ENCODE results near the gene KRIT1. TPM values are rescaled to one million over a fixed set of nuclear protein-coding genes. Genes with fewer than 3 reads are reported as not detected.

KRIT1 gene
- 37.4 and 43.0 TPM in 2 replicates for total RNA-seq

- Mint-ChIP-seq H3K27ac (peak within 1 kb of the TSS; percentile 100), H3K4me3 (ENCODE audit: low read depth) (peak within 1 kb of the TSS; percentile 100), H3K36me3 (ENCODE audit: low read depth) (peaks cover 24% of the 10 kb centered on the region), H3K4me1 (ENCODE audit: low read depth) (peaks cover 30% of the 10 kb centered on the region), H3K9me3 (no peaks in the 10 kb centered on the region), H3K27me3 (ENCODE audit: low read depth) (no peaks in the 10 kb centered on the region)
- peak; percentile 83 for DNase-seq (ENCODE audit: low spot score)
- intact Hi-C loops (cut with micrococcal nuclease): loop anchor here (1.0 to 5.0 kb wide), 8 partner anchors 67 to 987 kb away; partner anchors contain the start of genes AKAP9, CDK6, CYP51A1 and GATAD1
Measured at GRCh38 chr7:92245487-92246359, at the start of gene KRIT1, which contains the start of gene ANKIB1. KRIT1 (minus strand) TSS chr7:92245914; CDS start chr7:92242135, 3,779 bp downstream. ANKIB1 (plus strand) TSS chr7:92245974; CDS start chr7:92294979, 49,005 bp downstream.

- intact Hi-C loops (cut with micrococcal nuclease): no loop called here
- no peak for DNase-seq (ENCODE audit: low spot score)
- H3K27ac Mint-ChIP-seq: no peak overlapping the region
- no peak overlapping the region for H3K4me3 Mint-ChIP-seq (ENCODE audit: low read depth)
- H3K4me1 Mint-ChIP-seq (ENCODE audit: low read depth): peaks cover 11% of the 10 kb centered on the region
- peaks cover 16% of the 10 kb centered on the region for H3K36me3 Mint-ChIP-seq (ENCODE audit: low read depth)
- H3K27me3 Mint-ChIP-seq (ENCODE audit: low read depth): no peaks in the 10 kb centered on the region
- no peaks in the 10 kb centered on the region for H3K9me3 Mint-ChIP-seq
Measured at GRCh38 chr7:92295391-92295790, 49.7 kb upstream of the KRIT1 start.

GRCh38 chr7:92293896-92294590 lies 48.3 kb upstream of the KRIT1 start:
- Mint-ChIP-seq H3K27me3 (ENCODE audit: low read depth) (no peaks in the 10 kb centered on the region), H3K4me3 (ENCODE audit: low read depth) (no peak overlapping the region), H3K4me1 (ENCODE audit: low read depth) (peaks cover 24% of the 10 kb centered on the region), H3K27ac (no peak overlapping the region), H3K36me3 (ENCODE audit: low read depth) (peaks cover 14% of the 10 kb centered on the region), H3K9me3 (no peaks in the 10 kb centered on the region)
- DNase-seq (ENCODE audit: low spot score): no peak
- intact Hi-C loops (cut with micrococcal nuclease): no loop called here

- Mint-ChIP-seq H3K36me3 (ENCODE audit: low read depth) (peaks cover 16% of the 10 kb centered on the region), H3K4me3 (ENCODE audit: low read depth) (no peak overlapping the region)
- intact Hi-C loops (cut with micrococcal nuclease): no loop called here
Measured at GRCh38 chr7:92292981-92293380, 47.3 kb upstream of the KRIT1 start.

GRCh38 chr7:92289321-92289720 lies 43.6 kb upstream of the KRIT1 start:
- H3K27ac Mint-ChIP-seq: no peak overlapping the region
- H3K4me3 Mint-ChIP-seq (ENCODE audit: low read depth): no peak overlapping the region
- H3K27me3 Mint-ChIP-seq (ENCODE audit: low read depth): no peaks in the 10 kb centered on the region
- peaks cover 9% of the 10 kb centered on the region for H3K9me3 Mint-ChIP-seq
- intact Hi-C loops (cut with micrococcal nuclease): no loop called here
- peaks cover 16% of the 10 kb centered on the region for H3K36me3 Mint-ChIP-seq (ENCODE audit: low read depth)
- H3K4me1 Mint-ChIP-seq (ENCODE audit: low read depth): peaks cover 25% of the 10 kb centered on the region
- DNase-seq (ENCODE audit: low spot score): no peak

More at GRCh38 chr7:92292981-92293380, 47.3 kb upstream of the KRIT1 start:
- Mint-ChIP-seq H3K4me1 (ENCODE audit: low read depth) (peaks cover 25% of the 10 kb centered on the region), H3K27me3 (ENCODE audit: low read depth) (no peaks in the 10 kb centered on the region), H3K27ac (no peak overlapping the region), H3K9me3 (peaks cover 5% of the 10 kb centered on the region)
- DNase-seq (ENCODE audit: low spot score): no peak

GRCh38 chr7:92282930-92283329 lies 37.2 kb upstream of the KRIT1 start:
- no peaks in the 10 kb centered on the region for H3K4me1 Mint-ChIP-seq (ENCODE audit: low read depth)
- intact Hi-C loops (cut with micrococcal nuclease): no loop called here
- peaks cover 42% of the 10 kb centered on the region for H3K36me3 Mint-ChIP-seq (ENCODE audit: low read depth)
- no peaks in the 10 kb centered on the region for H3K27me3 Mint-ChIP-seq (ENCODE audit: low read depth)
- H3K9me3 Mint-ChIP-seq: peaks cover 18% of the 10 kb centered on the region
- H3K27ac Mint-ChIP-seq: no peak overlapping the region
- H3K4me3 Mint-ChIP-seq (ENCODE audit: low read depth): no peak overlapping the region
- no peak for DNase-seq (ENCODE audit: low spot score)

GRCh38 chr7:92282221-92282814 lies 36.6 kb upstream of the KRIT1 start:
- Mint-ChIP-seq H3K27ac (no peak overlapping the region), H3K36me3 (ENCODE audit: low read depth) (peaks cover 39% of the 10 kb centered on the region), H3K9me3 (peaks cover 16% of the 10 kb centered on the region), H3K4me1 (ENCODE audit: low read depth) (no peaks in the 10 kb centered on the region), H3K27me3 (ENCODE audit: low read depth) (no peaks in the 10 kb centered on the region), H3K4me3 (ENCODE audit: low read depth) (no peak overlapping the region)
- intact Hi-C loops (cut with micrococcal nuclease): no loop called here
- DNase-seq (ENCODE audit: low spot score): no peak

- Mint-ChIP-seq H3K4me1 (ENCODE audit: low read depth) (peaks cover 5% of the 10 kb centered on the region), H3K4me3 (ENCODE audit: low read depth) (no peak overlapping the region)
Measured at GRCh38 chr7:92281031-92281430, 35.3 kb upstream of the KRIT1 start.

GRCh38 chr7:92279396-92280031 lies 33.8 kb upstream of the KRIT1 start:
- no peak for DNase-seq (ENCODE audit: low spot score)
- Mint-ChIP-seq H3K36me3 (ENCODE audit: low read depth) (peaks cover 44% of the 10 kb centered on the region), H3K27ac (no peak overlapping the region), H3K9me3 (peaks cover 19% of the 10 kb centered on the region), H3K4me1 (ENCODE audit: low read depth) (peaks cover 5% of the 10 kb centered on the region), H3K4me3 (ENCODE audit: low read depth) (no peak overlapping the region), H3K27me3 (ENCODE audit: low read depth) (no peaks in the 10 kb centered on the region)
- intact Hi-C loops (cut with micrococcal nuclease): no loop called here

More at GRCh38 chr7:92281031-92281430, 35.3 kb upstream of the KRIT1 start:
- no peak for DNase-seq (ENCODE audit: low spot score)
- Mint-ChIP-seq H3K9me3 (peaks cover 19% of the 10 kb centered on the region), H3K27me3 (ENCODE audit: low read depth) (no peaks in the 10 kb centered on the region), H3K27ac (no peak overlapping the region), H3K36me3 (ENCODE audit: low read depth) (peaks cover 40% of the 10 kb centered on the region)
- intact Hi-C loops (cut with micrococcal nuclease): no loop called here

GRCh38 chr7:92276460-92276864 lies 30.7 kb upstream of the KRIT1 start:
- no peak overlapping the region for H3K4me3 Mint-ChIP-seq (ENCODE audit: low read depth)
- intact Hi-C loops (cut with micrococcal nuclease): no loop called here
- no peaks in the 10 kb centered on the region for H3K27me3 Mint-ChIP-seq (ENCODE audit: low read depth)
- H3K9me3 Mint-ChIP-seq: peaks cover 22% of the 10 kb centered on the region
- peaks cover 37% of the 10 kb centered on the region for H3K36me3 Mint-ChIP-seq (ENCODE audit: low read depth)
- H3K27ac Mint-ChIP-seq: no peak overlapping the region
- no peak for DNase-seq (ENCODE audit: low spot score)
- peaks cover 5% of the 10 kb centered on the region for H3K4me1 Mint-ChIP-seq (ENCODE audit: low read depth)

GRCh38 chr7:92275327-92275726 lies 29.6 kb upstream of the KRIT1 start:
- intact Hi-C loops (cut with micrococcal nuclease): no loop called here
- Mint-ChIP-seq H3K27ac (no peak overlapping the region), H3K9me3 (peaks cover 15% of the 10 kb centered on the region)

GRCh38 chr7:92268921-92269320 lies 23.2 kb upstream of the KRIT1 start:
- intact Hi-C loops (cut with micrococcal nuclease): no loop called here
- Mint-ChIP-seq H3K4me3 (ENCODE audit: low read depth) (no peak overlapping the region), H3K27me3 (ENCODE audit: low read depth) (no peaks in the 10 kb centered on the region), H3K27ac (no peak overlapping the region), H3K36me3 (ENCODE audit: low read depth) (peaks cover 2% of the 10 kb centered on the region), H3K9me3 (peaks cover 5% of the 10 kb centered on the region), H3K4me1 (ENCODE audit: low read depth) (no peaks in the 10 kb centered on the region)
- DNase-seq (ENCODE audit: low spot score): no peak

More at GRCh38 chr7:92275327-92275726, 29.6 kb upstream of the KRIT1 start:
- no peaks in the 10 kb centered on the region for H3K27me3 Mint-ChIP-seq (ENCODE audit: low read depth)
- H3K4me1 Mint-ChIP-seq (ENCODE audit: low read depth): peaks cover 5% of the 10 kb centered on the region
- no peak for DNase-seq (ENCODE audit: low spot score)
- no peak overlapping the region for H3K4me3 Mint-ChIP-seq (ENCODE audit: low read depth)
- H3K36me3 Mint-ChIP-seq (ENCODE audit: low read depth): peaks cover 26% of the 10 kb centered on the region
